ENCODE results near the gene DUSP22. TPM values are rescaled to one million over a fixed set of nuclear protein-coding genes. Genes with fewer than 3 reads are reported as not detected.

DUSP22 gene
- total and polyA plus RNA-seq, 9 of the 15 experiments (the other 6 are each of a cell fraction or from before 2014, with no cell fraction given): 9.3 to 19.4 (median 11.8) TPM

GRCh38 chr6:360764-361373 is 68.6 kb downstream of the DUSP22 start:
- Histone ChIP-seq H3K9ac (ENCODE audit: insufficient read depth in 1 of 2, low read depth in 2 of 2, low read length in 2 of 2) (no peak overlapping the region), H2AFZ (ENCODE audit: low read depth, low read length) (no peak overlapping the region), H3K4me1 (replicated peaks in 1 of 2; ENCODE audit: control insufficient read depth in 2 of 2, insufficient read depth in 2 of 2, low read length in 2 of 2) (0 out of 5 replicates have a peak, but pooled peaks cover 0 to 2% of the 10 kb centered on the region in 2 experiments), H3K27me3 (ENCODE audit: control insufficient read depth in 2 of 2, insufficient read depth in 2 of 2, low read length in 2 of 2) (peaks cover 63 to 88% of the 10 kb centered on the region in 2 experiments), H3K4me2 (ENCODE audit: insufficient read depth, low read length) (no peak overlapping the region), H3K9me1 (ENCODE audit: control insufficient read depth, insufficient read depth, low read length) (no peaks in the 10 kb centered on the region), H3K4me3 (no peak overlapping the region), H3K36me3 (ENCODE audit: control insufficient read depth, insufficient read depth, low read length) (no peaks in the 10 kb centered on the region), H3K79me2 (ENCODE audit: control insufficient read depth, insufficient read depth, low read length) (no peaks in the 10 kb centered on the region), H3K27ac (ENCODE audit: extremely low read depth, low read depth, low read length) (no peak overlapping the region), H3K9me3 (replicated peaks; ENCODE audit: control insufficient read depth, insufficient read depth, low read depth, low read length) (no peaks in the 10 kb centered on the region), H4K20me1 (replicated peaks; ENCODE audit: control insufficient read depth, insufficient read depth, low read length) (peaks cover 3% of the 10 kb centered on the region)
- in situ Hi-C loops (cut with MboI) (no loop called here), intact Hi-C loops (cut with micrococcal nuclease) (loop anchor here (5.0 kb wide), 1 partner anchor 144 kb away; no protein-coding TSS in a partner anchor)
- no peak for ATAC-seq
- DNase-seq (ENCODE audit: extremely low read depth in 1 of 4, low spot score in 3 of 4): no peak
- FAIRE-seq: no peak
- BruUV-seq (replicated peaks): no TSS peak
- ChIA-PET POLR2A (interaction anchor here (0.6 to 1.5 kb wide), 5 partner anchors 11 to 48 kb away, joined by 3 to 4 read pairs (median 3); no protein-coding TSS in a partner anchor), CTCF (ENCODE audit: low intra/inter-chr PET ratio) (no interaction called here)
- 6% methylated on average over 19 of the region's 19 CpGs for WGBS (ENCODE audit: insufficient coverage, low coverage, missing lambda C conversion rate)
- TF ChIP-seq IFI16 (CRISPR knock-in tag; IDR thresholded peaks at IDR 0.05) (no peak), BCOR (IDR thresholded peaks at IDR 0.05) (no peak), ZNF551 (CRISPR knock-in tag; IDR thresholded peaks at IDR 0.05) (no peak), POLR2G (IDR thresholded peaks at IDR 0.05; ENCODE audit: low read depth, low read length) (no peak), ZBED1 (IDR thresholded peaks at IDR 0.05) (no peak), RBM22 (IDR thresholded peaks at IDR 0.05; ENCODE audit: low read depth, low read length, poor library complexity, severe bottlenecking) (no peak)
- TF ChIP-seq, protein P1, sequence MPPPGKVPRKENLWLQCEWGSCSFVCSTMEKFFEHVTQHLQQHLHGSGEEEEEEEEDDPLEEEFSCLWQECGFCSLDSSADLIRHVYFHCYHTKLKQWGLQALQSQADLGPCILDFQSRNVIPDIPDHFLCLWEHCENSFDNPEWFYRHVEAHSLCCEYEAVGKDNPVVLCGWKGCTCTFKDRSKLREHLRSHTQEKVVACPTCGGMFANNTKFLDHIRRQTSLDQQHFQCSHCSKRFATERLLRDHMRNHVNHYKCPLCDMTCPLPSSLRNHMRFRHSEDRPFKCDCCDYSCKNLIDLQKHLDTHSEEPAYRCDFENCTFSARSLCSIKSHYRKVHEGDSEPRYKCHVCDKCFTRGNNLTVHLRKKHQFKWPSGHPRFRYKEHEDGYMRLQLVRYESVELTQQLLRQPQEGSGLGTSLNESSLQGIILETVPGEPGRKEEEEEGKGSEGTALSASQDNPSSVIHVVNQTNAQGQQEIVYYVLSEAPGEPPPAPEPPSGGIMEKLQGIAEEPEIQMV (tag; conservative IDR thresholded peaks at IDR 0.05; ENCODE audit: low read depth): no peak
